Panc1 (cell line): ENCODE measurements around the gene WSB1. TPM values are rescaled to one million over a fixed set of nuclear protein-coding genes. Genes with fewer than 3 reads are reported as not detected.

Experiments used
- ATAC-seq: fragments of 200-7000 bp; cut with Tn5 transposase; 2 replicates; pipeline ENCODE4 v1.9.1; 2020; ENCODE audit warnings: mild to moderate bottlenecking, moderate library complexity
- BruUV-seq: library from RNA; stranded (reverse); fragments of 400-500 nt; replicated peaks from 2 replicates; lab custom pipeline; 2021; lab: Mats Ljungman, UMichigan
- CTCF ChIA-PET: fragments of 300-600 bp; sonication (Branson Sonifier 250); formaldehyde crosslinking; loops from one replicate; lab custom pipeline; 2022; ENCODE audit warnings: antibody characterized with exemption; lab: Charles Lee
- POLR2A ChIA-PET: fragments of 300-600 bp; sonication (Branson Sonifier 250); formaldehyde crosslinking; loops from one replicate; lab custom pipeline; 2022; ENCODE audit warnings: antibody characterized with exemption; lab: Charles Lee
- DNase-seq: peaks from one replicate; pipeline ENCODE4 v3.0.0-alpha.2; 2010; ENCODE audit warnings: low read depth, low spot score
- H3K27ac ChIP-seq: 2 replicates; pipeline ENCODE4 v1.5.1; 2011; ENCODE audit warnings: mild to moderate bottlenecking, low read length, inconsistent platforms
- H3K27me3 ChIP-seq: fragments of 200-500 bp; sonication (Bioruptor generic); 2 replicates; pipeline ENCODE4 v1.6.0; 2014; ENCODE audit warnings: low read length, inconsistent platforms; ENCODE audit not compliant: control insufficient read depth, insufficient read depth
- H3K36me3 ChIP-seq: fragments of 200-500 bp; sonication (Bioruptor generic); 2 replicates; pipeline ENCODE4 v1.5.1; 2014; ENCODE audit warnings: inconsistent platforms, mild to moderate bottlenecking, low read length, moderate library complexity; ENCODE audit not compliant: control insufficient read depth, insufficient read depth
- H3K4me1 ChIP-seq: 2 replicates; pipeline ENCODE4 v1.5.1; 2011; ENCODE audit warnings: inconsistent platforms, mild to moderate bottlenecking, low read length, moderate library complexity; ENCODE audit not compliant: control insufficient read depth, insufficient read depth
- H3K4me3 ChIP-seq, 2 experiments: 2 replicates each; pipeline ENCODE4 v1.5.1; 2011 to 2012; ENCODE audit warnings: low read depth in 2 of 2, low read length in 2 of 2, mild to moderate bottlenecking in 2 of 2, inconsistent platforms in 1 of 2, moderate library complexity in 1 of 2
- H3K9me3 ChIP-seq: fragments of 200-500 bp; sonication (Bioruptor generic); 2 replicates; pipeline ENCODE4 v1.5.1; 2014; ENCODE audit warnings: low read depth, mild to moderate bottlenecking, inconsistent platforms, low read length, moderate library complexity; ENCODE audit not compliant: control insufficient read depth, insufficient read depth
- CTCF ChIP-seq: fragments of 450-650 bp; IDR thresholded peaks from 2 replicates; pipeline ENCODE4 v1.5.1; 2017; ENCODE audit warnings: mild to moderate bottlenecking
- POLR2AphosphoS5 ChIP-seq: IDR thresholded peaks from 2 replicates; pipeline ENCODE4 v1.6.1; 2012; ENCODE audit warnings: mild to moderate bottlenecking, low read depth, low read length, moderate library complexity
- REST ChIP-seq, 2 experiments: IDR thresholded peaks; 2 replicates each; pipeline ENCODE4 v1.6.1; 2011 to 2012; ENCODE audit warnings: low read depth in 2 of 2, control low read depth in 1 of 2, low read length in 1 of 2, mild to moderate bottlenecking in 1 of 2, moderate library complexity in 1 of 2; ENCODE audit not compliant: insufficient read depth in 1 of 2
- SIN3A ChIP-seq: IDR thresholded peaks from 2 replicates; pipeline ENCODE4 v1.6.1; 2012; ENCODE audit warnings: low read depth, mild to moderate bottlenecking, low read length, moderate library complexity, borderline replicate concordance; ENCODE audit not compliant: insufficient read depth
- TCF7L2 ChIP-seq: IDR thresholded peaks from 2 replicates; pipeline ENCODE4 v1.6.1; 2011; ENCODE audit warnings: mild to moderate bottlenecking, low read depth, low read length, inconsistent platforms
- in situ Hi-C: cut with HindIII; loops from 2 replicates; pipeline ENCODE4 v1.10.0; 2016; ENCODE audit warnings: low sequenced_read_pairs, low pct_unique_long_range_greater_than_20kb
- intact Hi-C: fragments of 100-400 bp; cut with micrococcal nuclease; formaldehyde crosslinking; loops from one replicate; pipeline ENCODE4 v1.10.0; 2022; ENCODE audit not compliant: unreplicated experiment
- total RNA-seq: library from RNA; stranded (reverse); gene quantifications from one replicate; pipeline ENCODE4 v1.2.1, GENCODE V29; 2021; ENCODE audit not compliant: unreplicated experiment

WSB1 gene
- total RNA-seq, 1 experiment from 2014 or later: 114 TPM

- no peak overlapping the region for H3K27ac ChIP-seq
- no peaks in the 10 kb centered on the region for H3K9me3 ChIP-seq
- no peaks in the 10 kb centered on the region for H3K36me3 ChIP-seq
- ChIA-PET CTCF (no interaction called here), POLR2A (no interaction called here)
- DNase-seq (no peak), ATAC-seq (no peak)
- H3K4me1 ChIP-seq: peaks cover 14% of the 10 kb centered on the region
- BruUV-seq: no TSS peak
- H3K4me3 ChIP-seq: no peak overlapping the region
- H3K27me3 ChIP-seq: no peaks in the 10 kb centered on the region
- intact Hi-C loops (loop anchor here (10.0 kb wide), 1 partner anchor 108 kb away; no protein-coding TSS in a partner anchor), in situ Hi-C loops (no loop called here)
- no peak for TF ChIP-seq TCF7L2
- no peak for TF ChIP-seq CTCF
- no peak for TF ChIP-seq REST (IDR thresholded peaks at IDR 0.05; ENCODE audit: insufficient read depth in 1 of 2, low read depth in 2 of 2, low read length in 1 of 2)
- no peak for TF ChIP-seq POLR2AphosphoS5
- no peak for TF ChIP-seq SIN3A
These were observed 63.3 kb downstream of the WSB1 start for GRCh38 chr17:27357236-27357635.

GRCh38 chr17:27360507-27360906 lies 66.6 kb downstream of the WSB1 start:
- Histone ChIP-seq H3K4me3 (no peak overlapping the region), H3K9me3 (no peaks in the 10 kb centered on the region), H3K27me3 (no peaks in the 10 kb centered on the region), H3K27ac (no peak overlapping the region), H3K36me3 (no peaks in the 10 kb centered on the region), H3K4me1 (no peaks in the 10 kb centered on the region; the same call in 1 of the 2 replicates)
- CTCF ChIA-PET: no interaction called here
- POLR2A ChIA-PET: no interaction called here
- ATAC-seq (no peak), DNase-seq (no peak)
- no TSS peak for BruUV-seq
- TF ChIP-seq POLR2AphosphoS5 (no peak), SIN3A (no peak), REST (IDR thresholded peaks at IDR 0.05; ENCODE audit: insufficient read depth in 1 of 2, low read depth in 2 of 2, low read length in 1 of 2) (no peak), CTCF (no peak), TCF7L2 (no peak)
- intact Hi-C loops (no loop called here), in situ Hi-C loops (no loop called here)
